Loucy (cell line): Measurements from ENCODE around the gene GBF1.
A peak's percentile ranks its signal among the peaks of the same experiment; 100 is the strongest.

Experiments used
- H2AFZ ChIP-seq: fragments of 200-600 bp; sonication (generic); 2 replicates; pipeline ENCODE4 v1.6.0; 2016; ENCODE audit warnings: antibody characterized with exemption, mild to moderate bottlenecking, low read length, moderate library complexity
- H3F3A ChIP-seq: fragments of 200-600 bp; 2 replicates; pipeline ENCODE4 v1.6.0; 2016; ENCODE audit warnings: antibody characterized with exemption, low read depth, mild to moderate bottlenecking
- H3K27me3 ChIP-seq: fragments of 200-600 bp; sonication (generic); 2 replicates; pipeline ENCODE4 v1.6.1; 2014; ENCODE audit warnings: low read length, mild to moderate bottlenecking; ENCODE audit not compliant: insufficient read depth, poor library complexity, severe bottlenecking
- H3K36me3 ChIP-seq: fragments of 200-600 bp; sonication (generic); 2 replicates; pipeline ENCODE4 v1.6.1; 2016; ENCODE audit warnings: low read length; ENCODE audit not compliant: insufficient read depth
- H3K4me1 ChIP-seq: fragments of 200-600 bp; sonication (generic); 2 replicates; pipeline ENCODE4 v1.5.1; 2014; ENCODE audit warnings: low read length, mild to moderate bottlenecking; ENCODE audit not compliant: insufficient read depth, poor library complexity, severe bottlenecking
- H3K4me2 ChIP-seq: fragments of 200-600 bp; sonication (generic); 2 replicates; pipeline ENCODE4 v1.6.0; 2014; ENCODE audit warnings: antibody characterized with exemption, low read length, low read depth, mild to moderate bottlenecking; ENCODE audit not compliant: poor library complexity, severe bottlenecking
- H3K4me3 ChIP-seq: fragments of 200-600 bp; sonication (generic); 2 replicates; pipeline ENCODE4 v1.5.1; 2014; ENCODE audit warnings: low read length, mild to moderate bottlenecking, mixed read lengths; ENCODE audit not compliant: poor library complexity, severe bottlenecking
- H3K79me2 ChIP-seq: fragments of 200-600 bp; sonication (generic); 2 replicates; pipeline ENCODE4 v1.6.1; 2014; ENCODE audit warnings: low read length; ENCODE audit not compliant: insufficient read depth
- H3K9ac ChIP-seq: fragments of 200-600 bp; sonication (generic); 2 replicates; pipeline ENCODE4 v1.6.0; 2014; ENCODE audit warnings: mild to moderate bottlenecking, low read depth, low read length, moderate library complexity; ENCODE audit not compliant: poor library complexity, severe bottlenecking
- H3K9me2 ChIP-seq: fragments of 200-600 bp; sonication (generic); replicated peaks from 2 replicates; pipeline ENCODE4 v1.6.1; 2016; ENCODE audit warnings: low read depth, low read length, mixed read lengths
- H3K9me3 ChIP-seq: fragments of 200-600 bp; sonication (generic); 2 replicates; pipeline ENCODE4 v1.6.1; 2014; ENCODE audit warnings: mild to moderate bottlenecking, antibody characterized with exemption, low read length, low read depth; ENCODE audit not compliant: insufficient read depth
- H4K20me1 ChIP-seq: fragments of 200-600 bp; sonication (generic); 2 replicates; pipeline ENCODE4 v1.6.0; 2014; ENCODE audit warnings: antibody characterized with exemption, low read length, mild to moderate bottlenecking; ENCODE audit not compliant: insufficient read depth, poor library complexity, severe bottlenecking
- CTCF ChIP-seq: fragments of 200-600 bp; sonication (generic); conservative IDR thresholded peaks from 2 replicates; pipeline ENCODE4 v1.5.1; 2014; ENCODE audit warnings: mild to moderate bottlenecking, antibody characterized with exemption, low read length
- EZH2phosphoT487 ChIP-seq: fragments of 200-600 bp; IDR thresholded peaks from 2 replicates; pipeline ENCODE4 v1.6.1; 2018; ENCODE audit warnings: antibody characterized with exemption, mild to moderate bottlenecking, moderate library complexity, borderline replicate concordance

The GBF1 gene

GRCh38 chr10:102395400-102396316, 150.3 kb downstream of the GBF1 start, which contains the start of gene NFKB2:
Gene NFKB2 (plus strand): TSS chr10:102395705. CDS start chr10:102395960, 255 bp downstream.
- TF ChIP-seq EZH2phosphoT487 (no peak), CTCF (no peak)
- H2AFZ ChIP-seq: peak within 1 kb of the TSS; percentile 76
- peaks cover 13% of the 10 kb centered on the region; the same call in 1 of the 2 replicates for H3K79me2 ChIP-seq
- H3F3A ChIP-seq: no peaks in the 10 kb centered on the region
- peak within 1 kb of the TSS; percentile 79 for H3K9ac ChIP-seq
- H3K4me2 ChIP-seq: peak within 1 kb of the TSS; percentile 88
- H3K4me1 ChIP-seq: peaks cover 22% of the 10 kb centered on the region
- no peaks in the 10 kb centered on the region for H4K20me1 ChIP-seq
- no peaks in the 10 kb centered on the region for H3K9me3 ChIP-seq
- peak within 1 kb of the TSS; percentile 77 for H3K4me3 ChIP-seq
- H3K36me3 ChIP-seq: peaks cover 3% of the 10 kb centered on the region; the same call in 1 of the 2 replicates
- H3K27me3 ChIP-seq: no peaks in the 10 kb centered on the region
- no peaks in the 10 kb centered on the region for H3K9me2 ChIP-seq

- H3K4me3 ChIP-seq: peak overlapping the region; percentile 77
- no peaks in the 10 kb centered on the region for H3K9me3 ChIP-seq
- peak overlapping the region; percentile 79 for H3K9ac ChIP-seq
- no peaks in the 10 kb centered on the region for H4K20me1 ChIP-seq
- TF ChIP-seq EZH2phosphoT487 (no peak), CTCF (no peak)
- no peaks in the 10 kb centered on the region for H3K9me2 ChIP-seq
- peaks cover 13% of the 10 kb centered on the region; the same call in 1 of the 2 replicates for H3K79me2 ChIP-seq
- H3K4me1 ChIP-seq: peaks cover 22% of the 10 kb centered on the region
- no peaks in the 10 kb centered on the region for H3F3A ChIP-seq
- peaks cover 4% of the 10 kb centered on the region; the same call in 1 of the 2 replicates for H3K36me3 ChIP-seq
- H3K4me2 ChIP-seq: peak overlapping the region; percentile 88
- no peaks in the 10 kb centered on the region for H3K27me3 ChIP-seq
- no peak overlapping the region for H2AFZ ChIP-seq
Measured at GRCh38 chr10:102396317-102396650, 151.0 kb downstream of the GBF1 start.

GRCh38 chr10:102396730-102397151, 151.4 kb downstream of the GBF1 start:
- H3K9ac ChIP-seq: peak overlapping the region; percentile 79
- H3K4me1 ChIP-seq: peaks cover 22% of the 10 kb centered on the region

More at GRCh38 chr10:102396730-102397151, 151.4 kb downstream of the GBF1 start:
- Histone ChIP-seq H4K20me1 (no peaks in the 10 kb centered on the region), H2AFZ (no peak overlapping the region), H3K4me2 (peak overlapping the region; percentile 88), H3K79me2 (peaks cover 13% of the 10 kb centered on the region; the same call in 1 of the 2 replicates), H3F3A (no peaks in the 10 kb centered on the region), H3K9me3 (no peaks in the 10 kb centered on the region), H3K9me2 (no peaks in the 10 kb centered on the region), H3K27me3 (no peaks in the 10 kb centered on the region), H3K36me3 (peaks cover 7% of the 10 kb centered on the region; the same call in 1 of the 2 replicates), H3K4me3 (peak overlapping the region; percentile 77)
- TF ChIP-seq CTCF (no peak), EZH2phosphoT487 (no peak)
